B cell (primary cell): ENCODE data around the gene AP1S3. TPM values are rescaled to one million over a fixed set of nuclear protein-coding genes. Genes with fewer than 3 reads are reported as not detected.

Source experiments
- ATAC-seq: fragments of 200-7000 bp; cut with Tn5 transposase; one replicate; pipeline ENCODE4 v1.10.0; 2021; ENCODE audit warnings: low read depth, mild to moderate bottlenecking, moderate number of reproducible peaks, moderate library complexity
- CTCF ChIA-PET: fragments of 350-600 bp; sonication (Branson Sonifier 250); formaldehyde crosslinking; loops from one replicate; lab custom pipeline; 2021; ENCODE audit warnings: antibody characterized with exemption, inconsistent platforms; lab: Charles Lee
- POLR2A ChIA-PET: fragments of 350-600 bp; sonication (Branson Sonifier 250); formaldehyde crosslinking; loops from one replicate; lab custom pipeline; 2021; ENCODE audit warnings: antibody characterized with exemption; lab: Charles Lee
- DNase-seq: peaks from one replicate; pipeline ENCODE4 v3.0.0; 2013
- H2AFZ ChIP-seq: 2 replicates; pipeline ENCODE4 v1.6.1; 2012; ENCODE audit warnings: mild to moderate bottlenecking, low read depth, low read length; ENCODE audit not compliant: insufficient read depth, poor library complexity, severe bottlenecking
- H3K27ac ChIP-seq, 2 donors: 1 replicate in 1 of 2; 2 replicates in 1 of 2; pipeline ENCODE4 v1.5.1; 2012 to 2013; ENCODE audit warnings: low read length in 2 of 2, mild to moderate bottlenecking in 2 of 2, moderate library complexity in 1 of 2
- H3K27me3 ChIP-seq, 4 experiments: fragments of 200-600 bp in 1 of 4; sonication (generic) in 1 of 4; replicated peaks in 1 of 4; 1 replicate in 2 of 4; 2 replicates in 2 of 4; pipeline versions ENCODE4 v1.6.1 to v1.7.0; 2013 to 2016; ENCODE audit warnings: low read length in 3 of 4, mild to moderate bottlenecking in 2 of 4, mixed read lengths in 1 of 4, moderate library complexity in 1 of 4; ENCODE audit not compliant: insufficient read depth in 4 of 4, control insufficient read depth in 3 of 4; ENCODE audit errors: control extremely low read depth in 1 of 4
- H3K36me3 ChIP-seq, 2 experiments: replicated peaks in 1 of 2; 1 replicate in 1 of 2; 2 replicates in 1 of 2; pipeline versions ENCODE4 v1.6.1 to v1.7.1; 2013; ENCODE audit warnings: low read length in 1 of 2; ENCODE audit not compliant: insufficient read depth in 2 of 2, control insufficient read depth in 1 of 2; ENCODE audit errors: control extremely low read depth in 1 of 2, extremely low read depth in 1 of 2
- H3K4me1 ChIP-seq, 2 donors: fragments of 200-600 bp in 1 of 2; sonication (generic) in 1 of 2; 1 replicate in 1 of 2; 2 replicates in 1 of 2; pipeline versions ENCODE4 v1.5.1 to v1.6.1; 2013 to 2017; ENCODE audit warnings: low read length in 2 of 2; ENCODE audit not compliant: control insufficient read depth in 2 of 2, insufficient read depth in 2 of 2
- H3K4me2 ChIP-seq: replicated peaks from 2 replicates; pipeline ENCODE3; 2012; ENCODE audit warnings: mild to moderate bottlenecking, low read depth, low read length; ENCODE audit not compliant: poor library complexity, severe bottlenecking
- H3K4me3 ChIP-seq, 5 experiments: fragments of 200-600 bp in 1 of 5; sonication (generic) in 1 of 5; 1 replicate in 3 of 5; 2 replicates in 2 of 5; pipeline versions ENCODE4 v1.5.1 to v1.7.0; 2011 to 2016; ENCODE audit warnings: low read length in 4 of 5, mild to moderate bottlenecking in 4 of 5, low read depth in 2 of 5, control low read depth in 1 of 5, moderate library complexity in 1 of 5; ENCODE audit not compliant: insufficient read depth in 1 of 5; ENCODE audit errors: control extremely low read depth in 1 of 5, extremely low read depth in 1 of 5
- H3K79me2 ChIP-seq: fragments of 200-600 bp; sonication (generic); one replicate; pipeline ENCODE4 v1.6.0; 2016; ENCODE audit warnings: low read length; ENCODE audit not compliant: control insufficient read depth, insufficient read depth
- H3K9ac ChIP-seq: fragments of 200-600 bp; sonication (generic); 2 replicates; pipeline ENCODE4 v1.6.1; 2017; ENCODE audit warnings: mild to moderate bottlenecking, low read length, moderate library complexity
- H3K9me3 ChIP-seq, 3 donors: one replicate each; pipeline versions ENCODE4 v1.6.1 to v1.7.1; 2013; ENCODE audit warnings: low read length in 2 of 3; ENCODE audit not compliant: control insufficient read depth in 2 of 3, insufficient read depth in 1 of 3; ENCODE audit errors: control extremely low read depth in 1 of 3
- H4K20me1 ChIP-seq: 2 replicates; pipeline ENCODE4 v1.6.0; 2012; ENCODE audit warnings: mild to moderate bottlenecking, low read length; ENCODE audit not compliant: insufficient read depth, control insufficient read depth, poor library complexity, severe bottlenecking
- H3K27ac Mint-ChIP-seq: one replicate; pipeline ENCODE4 v1.8.0; 2021; ENCODE audit warnings: mixed read lengths
- H3K27me3 Mint-ChIP-seq: one replicate; pipeline ENCODE4 v1.8.0; 2021; ENCODE audit warnings: mixed read lengths
- H3K4me1 Mint-ChIP-seq: one replicate; pipeline ENCODE4 v1.8.0; 2021; ENCODE audit warnings: mixed read lengths
- H3K4me3 Mint-ChIP-seq: one replicate; pipeline ENCODE4 v1.8.0; 2021; ENCODE audit warnings: mixed read lengths
- H3K9me3 Mint-ChIP-seq: one replicate; pipeline ENCODE4 v1.8.0; 2022; ENCODE audit warnings: mixed read lengths; ENCODE audit not compliant: insufficient read depth
- CTCF ChIP-seq: fragments of 200-600 bp; IDR thresholded peaks from one replicate; pipeline ENCODE4 v1.8.0; 2022; ENCODE audit warnings: antibody characterized with exemption, mild to moderate bottlenecking
- EZH2 ChIP-seq: IDR thresholded peaks from 2 replicates; pipeline ENCODE4 v1.6.1; 2012; ENCODE audit warnings: borderline replicate concordance, low read depth, mild to moderate bottlenecking, moderate library complexity, low read length; ENCODE audit not compliant: insufficient read depth, poor library complexity, severe bottlenecking
- WGBS: methylation state at CpG from one replicate; pipeline ENCODE4 v1.1.5; 2013; ENCODE audit warnings: missing lambda C conversion rate; ENCODE audit not compliant: insufficient coverage; 5-methylcytosine and 5-hydroxymethylcytosine counted together
- intact Hi-C: fragments of 100-400 bp; cut with micrococcal nuclease; formaldehyde crosslinking; loops from one replicate; pipeline ENCODE4 v1.10.0; 2022
- polyA plus RNA-seq: library from polyadenylated mRNA; depleted of rRNA; stranded (reverse); fragments of >200 nt; gene quantifications from 2 replicates; pipeline ENCODE4 v1.2.3, GENCODE V29; 2012
- total RNA-seq, 2 donors: library from RNA; stranded (reverse); fragments of 120-200 nt in 1 of 2; gene quantifications; 1 replicate in 1 of 2; 2 replicates in 1 of 2; pipeline versions ENCODE4 v1.2.3 to v1.2.4, GENCODE V29; 2013 to 2022

AP1S3 gene
- total and polyA plus RNA-seq, 2 donors (not counting 1 experiment from before 2014, with no cell fraction given): 7.2 to 41.4 TPM

- Histone ChIP-seq H3K79me2 (no peaks in the 10 kb centered on the region), H3K4me2 (no peak overlapping the region), H3K27me3 (no peaks in the 10 kb centered on the region), H2AFZ (no peak overlapping the region), H3K9me3 (no peaks in the 10 kb centered on the region), H4K20me1 (no peaks in the 10 kb centered on the region), H3K36me3 (no peaks in the 10 kb centered on the region), H3K4me3 (no peak overlapping the region), H3K27ac (no peak overlapping the region), H3K9ac (no peak overlapping the region), H3K4me1 (peaks cover 0 to under 1% of the 10 kb centered on the region in 2 donors)
- ATAC-seq (no peak), DNase-seq (no peak)
- ChIA-PET CTCF (no interaction called here), POLR2A (interaction anchor here (0.6 kb wide), 1 partner anchor 331 kb away, joined by 4 read pairs; no protein-coding TSS in a partner anchor)
- intact Hi-C loops: no loop called here
- no peaks in the 10 kb centered on the region for H3K27me3 Mint-ChIP-seq
- H3K4me1 Mint-ChIP-seq: peaks cover under 1% of the 10 kb centered on the region
- TF ChIP-seq EZH2 (no peak), CTCF (no peak)
- no peak overlapping the region for H3K4me3 Mint-ChIP-seq
- no peaks in the 10 kb centered on the region for H3K9me3 Mint-ChIP-seq
- no peak overlapping the region for H3K27ac Mint-ChIP-seq
- 95% methylated on average over 9 of the region's 9 CpGs for WGBS
These were observed 115.2 kb downstream of the AP1S3 start for GRCh38 chr2:223722226-223722625.

GRCh38 chr2:223721746-223722145 is 115.6 kb downstream of the AP1S3 start:
- H3K4me3 Mint-ChIP-seq: no peak overlapping the region
- POLR2A ChIA-PET: interaction anchor here (0.6 kb wide), 1 partner anchor 331 kb away, joined by 4 read pairs; no protein-coding TSS in a partner anchor
- H3K4me1 Mint-ChIP-seq: no peaks in the 10 kb centered on the region
- DNase-seq (no peak), ATAC-seq (no peak)
- Histone ChIP-seq H3K4me2 (no peak overlapping the region), H3K79me2 (no peaks in the 10 kb centered on the region), H4K20me1 (no peaks in the 10 kb centered on the region), H3K9ac (no peak overlapping the region), H3K27ac (no peak overlapping the region), H3K36me3 (no peaks in the 10 kb centered on the region), H2AFZ (no peak overlapping the region), H3K4me3 (no peak overlapping the region), H3K27me3 (no peaks in the 10 kb centered on the region), H3K9me3 (peaks cover 0 to 1% (median 0%) of the 10 kb centered on the region in 3 donors), H3K4me1 (no peaks in the 10 kb centered on the region)
- intact Hi-C loops: no loop called here
- TF ChIP-seq CTCF (no peak), EZH2 (no peak)
- no peak overlapping the region for H3K27ac Mint-ChIP-seq
- peaks cover 4% of the 10 kb centered on the region for H3K9me3 Mint-ChIP-seq
- CTCF ChIA-PET: interaction anchor here (0.7 kb wide), 1 partner anchor 56 kb away, joined by 3 read pairs; no protein-coding TSS in a partner anchor
- 100% methylated on average over 2 of the region's 5 CpGs for WGBS
- no peaks in the 10 kb centered on the region for H3K27me3 Mint-ChIP-seq
